CD14-positive monocyte (primary cell): ENCODE results near the gene IKZF3. TPM values are rescaled to one million over a fixed set of nuclear protein-coding genes. Genes with fewer than 3 reads are reported as not detected.
"Not testable (repeated sequence)": the region's sequence is repeated elsewhere in the genome, so short reads cannot be mapped to it uniquely, and the experiment has no call there.

ENCODE experiments used
- DNase-seq, 3 donors: peaks; one replicate each; pipeline ENCODE4 v3.0.0-alpha.2; 2011 to 2022
- H2AFZ ChIP-seq: 2 replicates; pipeline ENCODE4 v1.6.0; 2012; ENCODE audit warnings: mild to moderate bottlenecking, low read depth, low read length, inconsistent platforms; ENCODE audit not compliant: insufficient read depth, poor library complexity, severe bottlenecking
- H3K27ac ChIP-seq, 2 donors: 1 replicate in 1 of 2; 2 replicates in 1 of 2; pipeline ENCODE4 v1.5.1; 2012 to 2013; ENCODE audit warnings: low read length in 2 of 2, control low read depth in 1 of 2, inconsistent platforms in 1 of 2, low read depth in 1 of 2, mild to moderate bottlenecking in 1 of 2
- H3K27me3 ChIP-seq, 2 donors: one replicate each; pipeline versions ENCODE4 v1.6.0 to v1.6.1; 2011 to 2013; ENCODE audit warnings: low read length in 2 of 2; ENCODE audit not compliant: control insufficient read depth in 2 of 2, insufficient read depth in 2 of 2
- H3K36me3 ChIP-seq, 2 donors: replicated peaks in 1 of 2; 1 replicate in 1 of 2; 2 replicates in 1 of 2; pipeline versions ENCODE4 v1.5.1 to v1.6.1; 2012 to 2013; ENCODE audit warnings: low read length in 2 of 2, control low read depth in 1 of 2, inconsistent platforms in 1 of 2, mild to moderate bottlenecking in 1 of 2; ENCODE audit not compliant: insufficient read depth in 2 of 2, control insufficient read depth in 1 of 2
- H3K4me1 ChIP-seq, 2 donors: 1 replicate in 1 of 2; 2 replicates in 1 of 2; pipeline versions ENCODE4 v1.5.1 to v1.6.1; 2012 to 2013; ENCODE audit warnings: low read length in 2 of 2, control low read depth in 1 of 2, inconsistent platforms in 1 of 2, mild to moderate bottlenecking in 1 of 2, moderate library complexity in 1 of 2; ENCODE audit not compliant: insufficient read depth in 2 of 2, control insufficient read depth in 1 of 2
- H3K4me2 ChIP-seq: replicated peaks from 2 replicates; pipeline ENCODE3; 2012; ENCODE audit warnings: low read length, moderate library complexity, mild to moderate bottlenecking; ENCODE audit not compliant: poor library complexity, severe bottlenecking; ENCODE audit errors: extremely low read depth
- H3K4me3 ChIP-seq, 3 experiments: fragments of 200-600 bp in 1 of 3; sonication (generic) in 1 of 3; replicated peaks in 1 of 3; 1 replicate in 2 of 3; 2 replicates in 1 of 3; pipeline ENCODE4 v1.5.1; 2011 to 2013; ENCODE audit warnings: low read length in 3 of 3, mild to moderate bottlenecking in 3 of 3, control low read depth in 2 of 3, low read depth in 2 of 3, inconsistent platforms in 1 of 3, moderate library complexity in 1 of 3
- H3K79me2 ChIP-seq: 2 replicates; pipeline ENCODE4 v1.6.0; 2012; ENCODE audit warnings: mild to moderate bottlenecking, control low read depth, inconsistent platforms, low read length, moderate library complexity; ENCODE audit not compliant: insufficient read depth
- H3K9ac ChIP-seq: 2 replicates; pipeline ENCODE4 v1.6.0; 2017; ENCODE audit warnings: low read length, mild to moderate bottlenecking; ENCODE audit not compliant: insufficient read depth, poor library complexity, severe bottlenecking
- H3K9me3 ChIP-seq, 2 donors: replicated peaks in 1 of 2; 1 replicate in 1 of 2; 2 replicates in 1 of 2; pipeline versions ENCODE4 v1.5.1 to v1.6.1; 2012 to 2013; ENCODE audit warnings: low read length in 2 of 2, control low read depth in 1 of 2; ENCODE audit not compliant: control insufficient read depth in 1 of 2, insufficient read depth in 1 of 2
- H4K20me1 ChIP-seq: 2 replicates; pipeline ENCODE4 v1.6.0; 2012; ENCODE audit warnings: mild to moderate bottlenecking, low read length, control low read depth, moderate library complexity; ENCODE audit not compliant: insufficient read depth
- H3K27ac Mint-ChIP-seq, 7 donors: one replicate each; pipeline ENCODE4 v1.8.0; 2020; ENCODE audit warnings: mild to moderate bottlenecking in 7 of 7, mixed read lengths in 7 of 7, moderate library complexity in 6 of 7, inconsistent platforms in 2 of 7
- H3K27me3 Mint-ChIP-seq, 3 donors: one replicate each; pipeline ENCODE4 v1.8.0; 2021 to 2022; ENCODE audit warnings: low read depth in 3 of 3, mild to moderate bottlenecking in 3 of 3, mixed read lengths in 3 of 3, moderate library complexity in 3 of 3, inconsistent platforms in 1 of 3
- H3K36me3 Mint-ChIP-seq, 2 donors: one replicate each; pipeline ENCODE4 v1.8.0; 2020; ENCODE audit warnings: mixed read lengths in 2 of 2, inconsistent platforms in 1 of 2, mild to moderate bottlenecking in 1 of 2
- H3K4me1 Mint-ChIP-seq: one replicate; pipeline ENCODE4 v1.8.0; 2020; ENCODE audit warnings: mild to moderate bottlenecking, mixed read lengths
- H3K4me3 Mint-ChIP-seq, 2 donors: one replicate each; pipeline ENCODE4 v1.8.0; 2020; ENCODE audit warnings: mild to moderate bottlenecking in 2 of 2, mixed read lengths in 2 of 2, moderate library complexity in 1 of 2
- H3K9me3 Mint-ChIP-seq, 7 donors: one replicate each; pipeline ENCODE4 v1.8.0; 2020 to 2022; ENCODE audit warnings: mixed read lengths in 7 of 7, mild to moderate bottlenecking in 6 of 7, moderate library complexity in 6 of 7, inconsistent platforms in 2 of 7
- WGBS: methylation state at CpG from one replicate; pipeline ENCODE4 v1.1.5; 2013; ENCODE audit warnings: missing lambda C conversion rate; ENCODE audit not compliant: insufficient coverage; 5-methylcytosine and 5-hydroxymethylcytosine counted together
- intact Hi-C, 2 donors: fragments of 100-400 bp; cut with micrococcal nuclease; formaldehyde crosslinking; loops; one replicate each; pipeline versions ENCODE4 v1.15.0 to v1.15.1; 2023
- polyA plus RNA-seq, 3 donors: library from polyadenylated mRNA; depleted of rRNA in 1 of 3; unstranded in 2 of 3; stranded (reverse) in 1 of 3; fragments of 300-500 nt in 2 of 3; fragments of >200 nt in 1 of 3; fragmentation: Illumina TruSeq in 2 of 3; gene quantifications; 1 replicate in 2 of 3; 2 replicates in 1 of 3; pipeline ENCODE4 v1.2.3, GENCODE V29; 2012 to 2021
- TF ChIP-seq, protein P1 (sequence below): fragments of 200-600 bp; IDR thresholded peaks from one replicate; pipeline ENCODE4 v1.8.0; 2022; ENCODE audit warnings: antibody characterized with exemption, mild to moderate bottlenecking

Gene IKZF3
- polyA plus RNA-seq, 3 donors: 0.05 to 0.15 (median 0.05) TPM

DNA sequence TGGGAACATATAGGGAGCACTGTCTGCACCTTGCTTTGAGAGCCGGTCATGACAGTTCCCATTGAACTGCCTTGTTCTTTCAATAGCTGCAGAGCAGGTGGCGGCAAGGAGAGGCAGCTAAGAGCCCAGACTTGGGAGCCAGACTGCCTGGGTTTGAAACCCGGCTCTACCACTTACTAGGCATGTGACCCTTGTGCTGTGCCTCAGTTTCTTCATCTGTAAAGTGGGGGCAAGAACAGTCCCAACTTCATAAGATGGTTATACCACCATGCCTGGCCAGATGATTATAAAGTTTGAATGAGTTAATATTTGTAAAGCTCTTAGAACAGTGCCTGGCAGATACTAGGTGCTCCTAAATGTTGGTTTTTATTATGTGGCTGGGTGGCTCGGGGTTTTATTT, 149.9 kb downstream of the IKZF3 start:
- H3K9ac ChIP-seq: no peak overlapping the region
- no peaks in the 10 kb centered on the region for H3K79me2 ChIP-seq
- peaks cover 0 to 2% of the 10 kb centered on the region in 2 donors for H3K4me1 ChIP-seq
- 96% methylated on average over 3 of the region's 4 CpGs for WGBS
- H3K36me3 ChIP-seq: no peaks in the 10 kb centered on the region
- TF ChIP-seq, protein P1, sequence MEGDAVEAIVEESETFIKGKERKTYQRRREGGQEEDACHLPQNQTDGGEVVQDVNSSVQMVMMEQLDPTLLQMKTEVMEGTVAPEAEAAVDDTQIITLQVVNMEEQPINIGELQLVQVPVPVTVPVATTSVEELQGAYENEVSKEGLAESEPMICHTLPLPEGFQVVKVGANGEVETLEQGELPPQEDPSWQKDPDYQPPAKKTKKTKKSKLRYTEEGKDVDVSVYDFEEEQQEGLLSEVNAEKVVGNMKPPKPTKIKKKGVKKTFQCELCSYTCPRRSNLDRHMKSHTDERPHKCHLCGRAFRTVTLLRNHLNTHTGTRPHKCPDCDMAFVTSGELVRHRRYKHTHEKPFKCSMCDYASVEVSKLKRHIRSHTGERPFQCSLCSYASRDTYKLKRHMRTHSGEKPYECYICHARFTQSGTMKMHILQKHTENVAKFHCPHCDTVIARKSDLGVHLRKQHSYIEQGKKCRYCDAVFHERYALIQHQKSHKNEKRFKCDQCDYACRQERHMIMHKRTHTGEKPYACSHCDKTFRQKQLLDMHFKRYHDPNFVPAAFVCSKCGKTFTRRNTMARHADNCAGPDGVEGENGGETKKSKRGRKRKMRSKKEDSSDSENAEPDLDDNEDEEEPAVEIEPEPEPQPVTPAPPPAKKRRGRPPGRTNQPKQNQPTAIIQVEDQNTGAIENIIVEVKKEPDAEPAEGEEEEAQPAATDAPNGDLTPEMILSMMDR: no peak
- H3K27ac ChIP-seq: no peak overlapping the region
- no peaks in the 10 kb centered on the region for H3K36me3 Mint-ChIP-seq
- no peak overlapping the region for H3K4me3 ChIP-seq
- peaks cover 2% of the 10 kb centered on the region for H3K4me1 Mint-ChIP-seq
- H3K27ac Mint-ChIP-seq: no peak overlapping the region
- H4K20me1 ChIP-seq: no peaks in the 10 kb centered on the region
- no peak overlapping the region for H3K4me3 Mint-ChIP-seq
- intact Hi-C loops: no loop called here
- H2AFZ ChIP-seq: no peak overlapping the region
- H3K4me2 ChIP-seq: no peak overlapping the region
- no peaks in the 10 kb centered on the region for H3K9me3 Mint-ChIP-seq
- peaks cover 0 to 5% (median 4%) of the 10 kb centered on the region in 3 donors for H3K27me3 Mint-ChIP-seq
- DNase-seq: no peak
- H3K27me3 ChIP-seq: no peaks in the 10 kb centered on the region
- no peaks in the 10 kb centered on the region for H3K9me3 ChIP-seq

DNA sequence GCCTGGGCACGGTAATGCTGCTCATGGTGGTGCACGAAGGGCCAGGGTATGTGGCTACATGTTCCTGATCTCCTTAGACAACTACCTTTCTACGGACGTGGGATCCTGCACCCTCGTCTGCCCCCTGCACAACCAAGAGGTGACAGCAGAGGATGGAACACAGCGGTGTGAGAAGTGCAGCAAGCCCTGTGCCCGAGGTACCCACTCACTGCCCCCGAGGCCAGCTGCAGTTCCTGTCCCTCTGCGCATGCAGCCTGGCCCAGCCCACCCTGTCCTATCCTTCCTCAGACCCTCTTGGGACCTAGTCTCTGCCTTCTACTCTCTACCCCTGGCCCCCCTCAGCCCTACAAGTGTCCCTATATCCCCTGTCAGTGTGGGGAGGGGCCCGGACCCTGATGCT, 152.3 kb downstream of the IKZF3 start:
- Mint-ChIP-seq H3K4me1 (no peaks in the 10 kb centered on the region), H3K27ac (no peak overlapping the region), H3K9me3 (no peaks in the 10 kb centered on the region)

DNA sequence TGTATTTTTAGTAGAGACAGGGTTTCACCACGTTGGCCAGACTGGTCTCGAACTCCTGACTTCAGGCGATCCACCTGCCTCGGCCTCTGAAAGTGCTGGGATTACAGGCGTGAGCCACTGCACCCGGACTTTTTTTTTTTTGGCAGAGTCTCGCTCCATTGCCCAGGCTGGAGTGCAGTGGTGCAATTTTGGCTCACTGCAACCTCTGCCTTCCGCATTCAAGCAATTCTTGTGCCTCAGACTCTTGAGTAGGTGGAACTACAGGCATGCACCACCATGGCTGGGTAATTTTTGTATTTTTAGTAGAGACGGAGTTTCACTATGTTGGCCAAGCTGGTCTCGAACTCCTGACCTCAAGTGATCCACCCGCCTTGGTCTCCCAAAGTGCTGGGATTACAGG, 153.0 kb downstream of the IKZF3 start:
- H2AFZ ChIP-seq, H3K4me3 ChIP-seq, H3K27ac ChIP-seq, H3K27ac Mint-ChIP-seq, H3K9me3 Mint-ChIP-seq, H3K4me1 Mint-ChIP-seq, DNase-seq, H3K27me3 ChIP-seq, H3K36me3 ChIP-seq, H4K20me1 ChIP-seq, H3K27me3 Mint-ChIP-seq, H3K4me3 Mint-ChIP-seq, H3K4me2 ChIP-seq, H3K4me1 ChIP-seq, H3K9ac ChIP-seq, H3K9me3 ChIP-seq, intact Hi-C loops, H3K36me3 Mint-ChIP-seq, H3K79me2 ChIP-seq: not testable (repeated sequence)
- WGBS: 96% methylated on average over 9 of the region's 11 CpGs

More for the DNA sequence above, 152.3 kb downstream of the IKZF3 start:
- no peak overlapping the region for H3K4me3 Mint-ChIP-seq
- Histone ChIP-seq H3K4me1 (no peaks in the 10 kb centered on the region), H3K27me3 (no peaks in the 10 kb centered on the region), H3K79me2 (no peaks in the 10 kb centered on the region), H3K4me3 (no peak overlapping the region), H3K9me3 (no peaks in the 10 kb centered on the region), H3K9ac (no peak overlapping the region), H3K4me2 (no peak overlapping the region), H4K20me1 (no peaks in the 10 kb centered on the region), H3K36me3 (no peaks in the 10 kb centered on the region), H3K27ac (no peak overlapping the region), H2AFZ (no peak overlapping the region)
- WGBS: 92% methylated on average over 9 of the region's 10 CpGs
- no peaks in the 10 kb centered on the region for H3K36me3 Mint-ChIP-seq
- no peak for DNase-seq
- intact Hi-C loops: no loop called here
- peaks cover 0 to 4% (median 4%) of the 10 kb centered on the region in 3 donors for H3K27me3 Mint-ChIP-seq
- TF ChIP-seq, protein P1: no peak
